Measurements from ENCODE around the gene GSDME.

Gene GSDME

GRCh38 chr7:24786941-24787340 lies 29.7 kb upstream of the GSDME start:
- Histone ChIP-seq H3K27ac (replicated peaks) (peak overlapping the region; percentile 63), H3K4me3 (replicated peaks; ENCODE audit: insufficient read depth, low read length) (no peak overlapping the region)
- peak; percentile 89 to 90 for DNase-seq (ENCODE audit: low read depth in 1 of 2, low spot score in 1 of 2)

GRCh38 chr7:24786306-24786705 lies 29.0 kb upstream of the GSDME start:
- TF ChIP-seq, protein P1, sequence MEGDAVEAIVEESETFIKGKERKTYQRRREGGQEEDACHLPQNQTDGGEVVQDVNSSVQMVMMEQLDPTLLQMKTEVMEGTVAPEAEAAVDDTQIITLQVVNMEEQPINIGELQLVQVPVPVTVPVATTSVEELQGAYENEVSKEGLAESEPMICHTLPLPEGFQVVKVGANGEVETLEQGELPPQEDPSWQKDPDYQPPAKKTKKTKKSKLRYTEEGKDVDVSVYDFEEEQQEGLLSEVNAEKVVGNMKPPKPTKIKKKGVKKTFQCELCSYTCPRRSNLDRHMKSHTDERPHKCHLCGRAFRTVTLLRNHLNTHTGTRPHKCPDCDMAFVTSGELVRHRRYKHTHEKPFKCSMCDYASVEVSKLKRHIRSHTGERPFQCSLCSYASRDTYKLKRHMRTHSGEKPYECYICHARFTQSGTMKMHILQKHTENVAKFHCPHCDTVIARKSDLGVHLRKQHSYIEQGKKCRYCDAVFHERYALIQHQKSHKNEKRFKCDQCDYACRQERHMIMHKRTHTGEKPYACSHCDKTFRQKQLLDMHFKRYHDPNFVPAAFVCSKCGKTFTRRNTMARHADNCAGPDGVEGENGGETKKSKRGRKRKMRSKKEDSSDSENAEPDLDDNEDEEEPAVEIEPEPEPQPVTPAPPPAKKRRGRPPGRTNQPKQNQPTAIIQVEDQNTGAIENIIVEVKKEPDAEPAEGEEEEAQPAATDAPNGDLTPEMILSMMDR (IDR thresholded peaks at IDR 0.05; ENCODE audit: insufficient read depth, low read length) = no peak
- TF ChIP-seq GABPA (IDR thresholded peaks at IDR 0.05; ENCODE audit: low read depth) = no peak
- TF ChIP-seq POLR2AphosphoS5 (IDR thresholded peaks at IDR 0.05; ENCODE audit: low read depth) = no peak
- no peak for TF ChIP-seq SPI1 (IDR thresholded peaks at IDR 0.05; ENCODE audit: borderline replicate concordance, low read depth)
- TF ChIP-seq REST (IDR thresholded peaks at IDR 0.05; ENCODE audit: insufficient replicate concordance, low read depth) = no peak
- peak overlapping the region; percentile 63 for H3K27ac ChIP-seq (replicated peaks)

More at GRCh38 chr7:24786941-24787340, 29.7 kb upstream of the GSDME start:
- H3K27me3 ChIP-seq (ENCODE audit: insufficient read depth, poor library complexity, severe bottlenecking) = no peaks in the 10 kb centered on the region
- TF ChIP-seq GABPA (IDR thresholded peaks at IDR 0.05; ENCODE audit: low read depth) = no peak
- peak; percentile 21 for TF ChIP-seq REST (IDR thresholded peaks at IDR 0.05; ENCODE audit: insufficient replicate concordance, low read depth)

DNA sequence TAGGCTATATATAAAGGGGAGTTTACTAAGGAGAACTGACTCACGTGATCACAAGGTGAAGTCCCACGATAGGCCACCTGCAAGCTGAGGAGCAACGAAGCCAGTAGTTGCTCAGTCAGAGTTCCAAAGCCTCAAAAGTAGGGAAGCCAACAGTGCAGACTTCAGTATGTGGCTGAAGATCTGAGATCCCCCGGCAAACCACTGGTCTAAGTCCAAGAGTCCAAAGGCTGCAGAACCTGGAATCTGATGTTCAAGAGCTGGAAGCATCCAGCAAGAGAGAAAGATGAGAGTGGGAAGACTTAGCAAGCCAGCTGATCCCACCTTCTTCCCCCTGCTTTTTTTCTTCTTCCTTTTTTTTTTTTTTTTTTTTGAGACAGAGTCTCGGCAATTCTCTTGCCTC lies 27.0 kb upstream of the GSDME start:
- H3K4me3 ChIP-seq (replicated peaks; ENCODE audit: insufficient read depth, low read length) = no peak overlapping the region
- no peaks in the 10 kb centered on the region for H3K27me3 ChIP-seq (ENCODE audit: insufficient read depth, poor library complexity, severe bottlenecking)
- no peak overlapping the region for H3K27ac ChIP-seq (replicated peaks)
- TF ChIP-seq, protein P1 (IDR thresholded peaks at IDR 0.05; ENCODE audit: insufficient read depth, low read length) = no peak
- TF ChIP-seq SPI1 (IDR thresholded peaks at IDR 0.05; ENCODE audit: borderline replicate concordance, low read depth) (no peak), POLR2AphosphoS5 (IDR thresholded peaks at IDR 0.05; ENCODE audit: low read depth) (no peak), REST (IDR thresholded peaks at IDR 0.05; ENCODE audit: insufficient replicate concordance, low read depth) (no peak), GABPA (IDR thresholded peaks at IDR 0.05; ENCODE audit: low read depth) (no peak)
- no peak for DNase-seq (ENCODE audit: low read depth in 1 of 2, low spot score in 1 of 2)

More at GRCh38 chr7:24786306-24786705, 29.0 kb upstream of the GSDME start:
- no peak overlapping the region for H3K4me3 ChIP-seq (replicated peaks; ENCODE audit: insufficient read depth, low read length)
- peak; percentile 58 to 75 for DNase-seq (ENCODE audit: low read depth in 1 of 2, low spot score in 1 of 2)
- no peaks in the 10 kb centered on the region for H3K27me3 ChIP-seq (ENCODE audit: insufficient read depth, poor library complexity, severe bottlenecking)

Measured in HL-60 (cell line).